Measurements from ENCODE around the gene FARS2.
"Not testable (repeated sequence)": the region's sequence is repeated elsewhere in the genome, so short reads cannot be mapped to it uniquely, and the experiment has no call there.

The FARS2 gene

GRCh38 chr6:5534643-5535042 is 273.3 kb downstream of the FARS2 start:
- no peak for DNase-seq

DNA sequence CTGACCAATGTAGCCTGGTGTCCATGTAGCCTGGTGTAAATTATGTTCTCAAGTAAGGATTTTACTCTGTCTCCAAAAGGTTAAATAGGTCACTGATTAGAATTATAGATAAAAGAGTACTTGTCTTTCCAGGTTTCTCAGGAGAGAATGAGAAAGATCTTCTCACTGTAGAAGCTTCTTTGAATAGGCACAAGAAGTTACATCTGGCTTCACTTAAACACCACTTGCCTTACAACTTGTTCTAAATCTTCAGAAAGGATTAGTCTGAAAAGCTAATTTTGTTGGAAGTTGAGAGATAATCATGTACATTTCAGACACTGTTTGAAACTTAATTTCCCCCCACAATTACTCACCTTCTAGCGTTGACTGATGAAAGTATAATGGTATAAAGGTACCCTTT is 275.3 kb downstream of the FARS2 start:
- DNase-seq, result no peak

- no peak for DNase-seq
Measured at GRCh38 chr6:5537132-5537531, 275.8 kb downstream of the FARS2 start.

DNA sequence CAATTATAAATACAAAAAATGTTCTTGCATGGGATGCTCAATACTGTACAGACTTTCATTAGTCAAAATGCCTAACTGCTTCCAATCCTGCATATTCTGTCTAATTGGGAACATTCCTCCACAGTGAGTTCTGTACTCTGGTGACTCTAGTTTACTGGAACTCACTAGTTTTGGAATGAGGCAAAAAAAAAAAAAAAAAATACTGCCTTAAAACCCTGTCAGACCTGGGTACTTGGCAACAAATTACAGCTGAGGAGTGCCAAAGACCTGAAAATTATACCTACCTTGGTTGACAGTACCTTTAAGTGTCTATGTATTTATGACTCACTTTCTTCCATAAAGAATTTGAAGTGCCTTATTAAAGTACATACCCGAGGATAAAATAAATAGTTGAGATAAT is 276.7 kb downstream of the FARS2 start:
- no peak for DNase-seq

DNA sequence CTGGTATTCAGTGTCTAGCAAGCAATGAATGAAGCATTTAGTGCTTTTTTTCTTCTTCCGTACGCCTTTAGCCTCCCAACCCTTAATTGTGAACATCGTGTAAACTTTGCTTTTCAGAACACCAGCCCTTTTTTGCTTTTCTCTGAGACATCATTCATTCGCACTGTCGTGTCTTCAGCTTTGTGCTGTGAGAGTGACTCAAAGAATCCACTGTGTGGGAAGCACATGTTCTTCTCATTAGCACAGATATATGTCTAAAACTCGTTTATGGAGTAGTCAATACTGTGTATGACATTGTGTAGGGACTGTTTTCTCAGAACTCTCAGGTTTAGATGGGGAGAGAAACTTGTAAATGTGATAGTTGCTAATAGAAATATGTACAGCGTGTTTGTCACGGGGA is 279.1 kb downstream of the FARS2 start:
- peak in 1 of 51 donors; percentile 25 for DNase-seq

GRCh38 chr6:5541025-5541424 is 279.7 kb downstream of the FARS2 start:
- no peak for DNase-seq

DNA sequence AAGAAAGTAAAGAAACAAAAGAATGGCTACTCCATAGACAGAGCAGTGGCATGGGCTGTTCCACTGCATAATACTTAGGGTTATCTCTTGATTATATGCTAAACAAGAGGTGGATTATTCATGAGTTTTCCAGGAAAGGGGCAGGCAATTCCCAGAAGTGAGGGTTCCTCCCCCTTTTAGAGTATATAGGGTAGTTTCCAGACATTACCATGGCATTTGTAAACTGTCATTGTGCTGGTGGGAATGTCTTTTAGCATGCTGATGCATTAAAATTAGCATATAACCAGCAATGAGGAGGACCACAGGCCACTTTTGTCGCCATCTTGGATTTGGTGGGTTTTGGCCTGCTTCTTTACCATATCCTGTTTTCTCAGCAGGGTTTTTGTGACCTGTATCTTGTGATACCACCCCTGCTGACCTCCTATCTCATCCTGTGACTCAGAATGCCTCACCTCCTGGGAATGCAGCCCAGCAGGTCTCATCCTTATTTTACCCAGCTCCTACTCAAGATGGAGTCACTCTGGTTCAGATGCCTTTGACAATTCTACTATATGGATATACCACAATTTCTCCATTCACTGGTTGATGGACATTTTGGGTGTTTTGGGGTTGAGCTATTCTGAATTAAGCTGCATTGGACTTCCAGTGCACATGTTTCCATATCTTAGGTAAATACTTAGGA is 280.6 kb downstream of the FARS2 start:
- no peak for DNase-seq

- peak in 4 of 51 donors; percentile 3 to 26 (median 11) for DNase-seq
Measured at GRCh38 chr6:5547556-5547955, 286.2 kb downstream of the FARS2 start.

GRCh38 chr6:5550631-5551030 is 289.3 kb downstream of the FARS2 start:
- DNase-seq, result no peak

- DNase-seq, result no peak
Measured at GRCh38 chr6:5552243-5552642, 290.9 kb downstream of the FARS2 start.

GRCh38 chr6:5553767-5554166 is 292.5 kb downstream of the FARS2 start:
- no peak for DNase-seq

DNA sequence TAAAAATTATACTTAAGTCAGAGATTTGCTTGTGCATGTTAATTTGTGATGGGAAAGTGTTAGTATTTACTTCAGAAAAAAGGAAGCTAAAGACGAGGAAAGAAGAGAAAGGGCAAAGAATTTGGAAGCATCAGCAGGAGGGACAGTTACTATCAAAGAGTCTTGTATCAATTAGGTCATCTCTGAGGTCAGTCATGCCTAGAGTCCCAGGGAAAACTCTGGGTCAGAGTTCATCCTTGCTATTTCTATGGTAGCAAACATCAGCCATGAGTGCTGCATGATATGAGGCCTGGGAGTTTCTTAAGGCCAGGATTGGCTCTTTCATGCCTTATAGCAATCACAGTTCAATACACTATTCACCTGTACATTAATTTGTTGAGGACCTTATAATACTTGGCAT is 292.9 kb downstream of the FARS2 start:
- DNase-seq, result no peak

DNA sequence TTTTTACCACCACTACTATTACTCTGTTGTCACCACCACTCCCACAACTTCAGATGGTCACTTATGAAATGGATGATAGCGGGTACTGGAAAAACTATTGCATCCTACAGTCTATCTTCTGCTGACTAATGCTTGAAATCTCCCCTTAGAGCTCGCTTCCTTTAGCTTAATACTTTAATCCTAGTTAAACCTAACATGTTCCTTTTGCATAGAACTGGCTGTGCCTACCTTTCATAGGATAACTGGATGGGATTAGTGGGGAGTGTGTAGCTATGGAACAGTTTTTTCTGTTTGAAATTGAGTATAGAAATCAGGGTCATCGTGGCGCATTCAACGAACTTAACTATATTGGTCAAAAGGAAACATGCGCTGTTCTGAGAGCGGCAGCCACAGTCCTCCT is 294.7 kb downstream of the FARS2 start:
- DNase-seq, result no peak

GRCh38 chr6:5557506-5557905 is 296.2 kb downstream of the FARS2 start:
- DNase-seq, result no peak

- no peak for DNase-seq
Measured at GRCh38 chr6:5559651-5560050, 298.3 kb downstream of the FARS2 start.

GRCh38 chr6:5562277-5562676 is 301.0 kb downstream of the FARS2 start:
- no peak for DNase-seq

- no peak for DNase-seq
Measured at GRCh38 chr6:5563086-5563485, 301.8 kb downstream of the FARS2 start.

DNA sequence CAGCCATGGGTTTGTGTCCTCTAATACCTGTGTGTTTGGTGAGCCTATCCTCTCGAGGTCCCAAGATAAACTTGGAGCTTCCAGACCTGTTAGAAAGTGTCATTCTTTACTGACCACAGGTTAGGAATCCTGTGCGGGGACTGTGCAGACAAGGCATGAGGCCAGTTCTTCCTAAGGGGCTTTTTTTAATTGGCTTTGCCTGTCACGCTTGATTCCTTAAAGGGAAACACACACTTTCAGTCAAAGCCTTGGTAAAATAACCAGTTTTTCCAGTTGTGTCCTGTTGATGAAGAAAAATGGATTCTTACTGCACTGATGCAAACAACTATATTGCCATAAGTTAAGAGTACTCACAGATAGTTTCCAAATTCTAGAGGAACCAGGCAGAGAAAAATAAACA is 303.4 kb downstream of the FARS2 start:
- DNase-seq, result not testable (repeated sequence)

DNA sequence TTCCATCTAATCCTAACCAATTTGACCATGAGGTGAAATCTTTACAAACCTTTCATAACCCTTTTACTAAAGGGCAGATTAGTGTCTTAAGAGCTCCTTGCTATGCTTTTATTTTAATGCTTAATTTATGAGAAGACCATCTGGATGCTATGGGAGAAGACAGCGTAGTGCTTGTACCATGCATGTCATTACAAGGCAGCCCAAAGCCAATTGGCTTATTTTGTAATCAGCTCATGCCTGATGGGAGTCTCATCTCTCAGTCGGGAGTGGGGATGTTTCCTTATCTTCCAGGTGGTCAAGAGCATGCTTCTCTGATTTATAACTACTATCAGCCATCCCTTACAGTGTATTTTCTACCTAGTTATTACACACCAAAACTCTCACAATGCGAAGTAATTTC is 304.7 kb downstream of the FARS2 start:
- no peak for DNase-seq

DNA sequence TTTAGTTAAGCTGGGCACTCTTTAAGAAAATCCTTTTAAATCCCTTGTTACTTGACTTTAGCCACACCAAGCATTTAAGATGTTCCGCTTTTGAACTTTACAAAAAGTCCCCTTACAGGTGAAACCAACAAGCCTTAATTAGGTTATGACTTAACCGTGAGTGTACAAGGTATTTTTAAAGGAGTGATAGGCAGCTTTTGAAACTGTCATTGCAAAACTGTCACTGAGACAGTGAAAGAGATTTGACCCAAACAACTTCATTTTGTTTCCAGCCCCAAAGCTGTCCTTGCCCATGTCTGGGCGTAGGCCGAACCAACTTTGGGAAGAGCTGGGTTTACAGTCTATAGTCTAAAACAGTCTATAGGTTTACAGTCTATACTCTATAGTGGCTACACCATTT is 305.4 kb downstream of the FARS2 start:
- no peak for DNase-seq

DNA sequence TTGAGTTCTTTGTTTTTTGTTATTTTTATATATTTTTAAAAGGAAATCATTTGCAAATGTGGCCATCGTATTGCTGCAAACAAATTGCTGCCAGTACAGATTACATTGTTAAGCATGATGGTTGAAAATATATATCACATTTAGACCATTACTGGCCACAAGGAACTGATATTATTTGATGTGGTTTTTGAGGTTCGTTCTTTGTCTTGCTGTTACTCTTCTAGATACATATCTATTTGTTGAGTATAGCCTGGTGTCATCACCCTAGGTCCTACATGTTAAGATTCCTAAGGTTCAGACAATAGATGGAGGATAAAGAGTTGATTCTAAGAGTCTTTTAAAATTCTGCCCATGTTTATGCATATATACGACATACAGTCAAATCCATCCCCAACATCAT is 306.0 kb downstream of the FARS2 start:
- no peak for DNase-seq

DNA sequence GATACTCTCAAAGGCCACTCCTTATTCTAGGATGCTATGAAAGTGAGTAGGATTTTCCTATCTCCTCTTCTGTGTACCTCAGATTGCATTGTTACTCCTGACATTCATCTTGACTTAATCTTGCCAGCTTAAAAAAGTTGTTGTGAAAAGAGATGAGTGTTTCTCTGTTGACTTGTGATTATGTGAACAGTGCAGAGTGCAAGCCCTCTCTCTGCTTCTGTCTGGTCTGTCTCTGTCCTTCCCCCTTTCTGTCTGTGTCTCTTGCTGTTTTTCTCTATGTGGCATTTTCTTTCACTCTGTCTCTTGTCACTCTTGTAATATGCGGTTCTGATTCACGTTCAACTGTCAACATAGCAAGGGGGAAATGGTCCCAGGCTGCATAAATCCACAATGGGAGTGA is 306.6 kb downstream of the FARS2 start:
- DNase-seq, result no peak

GRCh38 chr6:5569491-5569890 is 308.2 kb downstream of the FARS2 start:
- no peak for DNase-seq

DNA sequence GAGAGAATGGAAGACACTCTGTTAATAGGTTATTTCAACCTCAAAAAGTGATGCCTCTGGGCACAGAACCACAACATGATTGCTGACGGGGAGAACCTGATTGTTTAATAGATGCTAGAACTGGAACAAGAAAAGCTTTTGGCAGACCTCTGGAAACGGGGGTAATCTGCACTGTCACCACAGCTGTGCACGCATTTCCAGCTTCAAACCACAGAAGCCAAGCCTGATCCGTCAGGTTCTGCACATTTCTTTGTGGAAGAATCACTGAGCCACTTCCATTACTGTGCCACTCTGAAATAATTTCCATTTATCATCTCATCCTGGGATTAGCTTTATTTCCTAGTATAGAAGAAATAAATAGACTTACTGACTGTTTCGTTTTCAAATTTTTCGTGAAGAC is 309.3 kb downstream of the FARS2 start:
- DNase-seq, result no peak
